Ascending aorta (tissue), 2 donors: ENCODE measurements around the gene CEP85. TPM values are rescaled to one million over a fixed set of nuclear protein-coding genes. Genes with fewer than 3 reads are reported as not detected.

Experiments used
- DNase-seq, 2 donors: peaks; one replicate each; pipeline ENCODE4 v3.0.0-alpha.2; 2019; ENCODE audit warnings: low spot score in 2 of 2
- H3K27ac ChIP-seq, 2 donors: fragments of 200-600 bp; sonication (generic); one replicate each; pipeline ENCODE4 v1.5.1; 2016 to 2017; ENCODE audit warnings: mild to moderate bottlenecking in 1 of 2
- H3K27me3 ChIP-seq: fragments of 200-600 bp; sonication (generic); one replicate; pipeline ENCODE4 v1.5.1; 2017
- H3K36me3 ChIP-seq, 2 donors: fragments of 200-600 bp; sonication (generic); one replicate each; pipeline ENCODE4 v1.5.1; 2016
- H3K4me1 ChIP-seq, 2 donors: fragments of 200-600 bp; sonication (generic); one replicate each; pipeline ENCODE4 v1.5.1; 2016 to 2017; ENCODE audit warnings: mild to moderate bottlenecking in 1 of 2
- H3K4me3 ChIP-seq, 2 donors: fragments of 200-600 bp; sonication (generic); one replicate each; pipeline ENCODE4 v1.5.1; 2016 to 2017; ENCODE audit warnings: mild to moderate bottlenecking in 1 of 2
- H3K9me3 ChIP-seq, 2 donors: fragments of 200-600 bp; sonication (generic); one replicate each; pipeline ENCODE4 v1.5.1; 2016
- intact Hi-C: fragments of 100-400 bp; cut with DNase I; formaldehyde crosslinking; loops from one replicate; pipeline ENCODE4 v1.15.1; 2023
- total RNA-seq: library from RNA; depleted of rRNA; stranded (reverse); fragments of >200 nt; gene quantifications from one replicate; pipeline ENCODE4 v1.1.0, GENCODE V29; 2016
- TF ChIP-seq, protein P1 (sequence below), 3 experiments: fragments of 200-600 bp in 2 of 3; fragments of 450-650 bp in 1 of 3; sonication (generic) in 2 of 3; IDR thresholded peaks; one replicate each; pipeline ENCODE4 v1.5.1; 2016 to 2019; ENCODE audit warnings: antibody characterized with exemption in 3 of 3, mild to moderate bottlenecking in 1 of 3, moderate library complexity in 1 of 3

Gene CEP85
- total RNA-seq, 1 donor from 2014 or later, result 5.0 TPM

DNA sequence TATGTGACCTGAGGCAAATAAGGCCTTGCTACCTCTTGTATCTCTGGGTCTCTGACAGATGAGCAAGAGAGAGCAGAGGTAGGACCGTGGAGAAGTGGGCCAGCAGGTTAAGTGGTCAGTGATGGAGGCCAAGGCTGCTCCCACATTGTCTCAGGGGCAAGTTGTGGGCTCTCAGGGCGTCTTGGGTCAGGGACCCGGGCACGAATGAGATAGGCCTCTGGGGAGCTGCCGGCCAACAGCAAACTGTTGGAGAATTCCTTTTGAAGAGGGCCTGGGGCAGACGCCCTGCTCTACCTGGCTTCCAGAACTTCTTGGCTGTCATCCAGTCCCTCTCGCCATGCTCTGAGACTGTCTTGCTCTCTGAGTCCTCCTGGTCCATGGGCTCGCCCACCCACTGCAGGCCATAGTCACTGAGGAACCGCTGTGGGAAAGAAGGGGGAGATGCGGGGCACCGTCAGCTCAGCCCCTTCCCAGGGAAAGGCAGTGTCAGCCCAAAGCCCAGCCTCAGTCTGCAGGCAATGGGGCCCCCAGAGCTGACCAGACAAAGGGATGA, 60.0 kb downstream of the CEP85 start:
- Histone ChIP-seq H3K27me3 (no peaks in the 10 kb centered on the region), H3K36me3 (no peaks in the 10 kb centered on the region), H3K27ac (no peak overlapping the region), H3K9me3 (no peaks in the 10 kb centered on the region), H3K4me3 (no peak overlapping the region), H3K4me1 (no peaks in the 10 kb centered on the region)
- intact Hi-C loops, result no loop called here
- DNase-seq, result no peak
- TF ChIP-seq, protein P1, sequence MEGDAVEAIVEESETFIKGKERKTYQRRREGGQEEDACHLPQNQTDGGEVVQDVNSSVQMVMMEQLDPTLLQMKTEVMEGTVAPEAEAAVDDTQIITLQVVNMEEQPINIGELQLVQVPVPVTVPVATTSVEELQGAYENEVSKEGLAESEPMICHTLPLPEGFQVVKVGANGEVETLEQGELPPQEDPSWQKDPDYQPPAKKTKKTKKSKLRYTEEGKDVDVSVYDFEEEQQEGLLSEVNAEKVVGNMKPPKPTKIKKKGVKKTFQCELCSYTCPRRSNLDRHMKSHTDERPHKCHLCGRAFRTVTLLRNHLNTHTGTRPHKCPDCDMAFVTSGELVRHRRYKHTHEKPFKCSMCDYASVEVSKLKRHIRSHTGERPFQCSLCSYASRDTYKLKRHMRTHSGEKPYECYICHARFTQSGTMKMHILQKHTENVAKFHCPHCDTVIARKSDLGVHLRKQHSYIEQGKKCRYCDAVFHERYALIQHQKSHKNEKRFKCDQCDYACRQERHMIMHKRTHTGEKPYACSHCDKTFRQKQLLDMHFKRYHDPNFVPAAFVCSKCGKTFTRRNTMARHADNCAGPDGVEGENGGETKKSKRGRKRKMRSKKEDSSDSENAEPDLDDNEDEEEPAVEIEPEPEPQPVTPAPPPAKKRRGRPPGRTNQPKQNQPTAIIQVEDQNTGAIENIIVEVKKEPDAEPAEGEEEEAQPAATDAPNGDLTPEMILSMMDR (IDR thresholded peaks at IDR 0.05), result no peak

DNA sequence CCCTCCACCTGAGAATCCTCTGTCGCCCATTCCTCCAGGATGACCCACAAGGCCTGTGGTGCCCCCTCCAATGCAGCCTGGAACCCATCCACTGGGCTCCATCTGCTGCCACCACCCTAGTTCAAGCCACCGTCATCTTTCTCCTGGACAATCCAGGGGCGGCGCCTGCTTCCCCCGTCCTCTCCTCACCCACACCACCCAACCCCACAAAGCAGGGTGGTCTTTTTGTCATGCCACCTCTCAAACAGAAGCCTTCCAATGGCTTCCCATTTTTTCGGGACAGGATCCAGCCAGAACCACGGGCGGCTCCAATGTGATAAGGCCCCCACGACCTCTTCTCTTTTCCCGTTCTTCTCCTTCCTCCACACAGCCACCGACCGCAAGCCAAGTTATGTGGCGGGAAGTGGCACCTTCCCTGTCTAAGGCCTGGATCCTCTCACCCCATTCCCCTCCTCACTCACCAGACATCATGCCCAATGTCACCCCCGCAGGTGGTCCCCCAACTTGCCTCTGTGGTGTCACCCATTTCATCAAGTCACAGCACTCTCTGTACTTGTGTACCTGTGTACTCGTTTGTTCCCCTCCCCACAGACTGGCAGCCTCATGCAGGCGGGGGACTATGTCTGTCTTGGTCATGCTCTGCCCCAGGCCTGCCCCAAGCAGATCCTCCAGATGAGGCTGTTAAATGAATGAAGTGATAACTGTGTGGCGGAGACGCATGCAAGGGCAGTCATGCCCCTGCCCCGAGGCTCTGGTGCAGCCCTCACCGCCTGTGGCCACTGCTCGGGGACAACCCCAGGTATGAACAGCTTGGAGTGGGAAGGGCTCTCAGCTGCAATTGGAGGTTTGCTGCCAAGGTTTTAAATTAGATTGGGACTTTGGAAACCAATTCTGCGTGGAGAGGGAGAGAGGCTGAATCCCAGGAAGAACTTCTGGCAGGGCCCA, 61.5 kb downstream of the CEP85 start:
- H3K9me3 ChIP-seq, result no peaks in the 10 kb centered on the region
- no peaks in the 10 kb centered on the region for H3K27me3 ChIP-seq
- H3K4me1 ChIP-seq, result no peaks in the 10 kb centered on the region
- intact Hi-C loops, result no loop called here
- no peak overlapping the region for H3K27ac ChIP-seq
- H3K4me3 ChIP-seq, result no peak overlapping the region
- no peak for DNase-seq
- TF ChIP-seq, protein P1 (IDR thresholded peaks at IDR 0.05), result no peak
- no peaks in the 10 kb centered on the region for H3K36me3 ChIP-seq

DNA sequence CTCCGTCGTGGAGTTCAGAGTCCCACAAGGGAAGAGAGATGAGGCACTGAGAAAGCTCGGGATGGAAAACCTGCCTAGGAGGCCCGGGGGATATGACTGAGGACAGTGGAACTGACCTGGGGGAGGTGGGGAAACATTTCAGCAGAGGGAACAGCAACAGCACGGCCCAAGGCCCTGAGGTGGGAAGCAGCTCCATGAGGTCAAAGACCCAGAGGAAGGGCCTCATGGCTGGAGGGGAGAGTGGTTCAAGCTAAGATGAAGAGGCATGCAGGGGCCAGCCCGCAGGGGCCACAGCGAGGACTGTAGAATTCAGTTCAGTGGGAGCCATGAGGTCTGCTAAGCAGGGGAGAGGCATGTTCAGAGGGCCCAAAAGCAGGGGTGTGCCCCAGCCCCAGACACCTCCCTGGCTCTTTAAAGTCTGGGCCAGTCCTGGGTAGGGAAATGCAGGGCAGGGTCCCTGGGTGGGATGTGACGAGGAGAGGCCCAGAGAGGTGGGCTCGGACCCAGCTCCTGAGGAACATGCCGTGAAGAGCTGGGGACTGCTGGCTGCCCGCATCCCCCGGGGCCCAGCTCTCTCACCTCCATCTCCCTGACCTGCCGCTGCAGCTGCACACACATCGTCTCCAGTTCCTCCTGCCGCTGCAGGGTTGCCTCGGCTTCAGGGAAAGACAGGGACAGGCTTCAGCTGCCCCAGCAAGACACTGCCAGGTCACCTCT, 62.5 kb downstream of the CEP85 start:
- no peak overlapping the region for H3K4me3 ChIP-seq
- H3K36me3 ChIP-seq, result no peaks in the 10 kb centered on the region
- DNase-seq, result no peak
- intact Hi-C loops, result no loop called here
- no peaks in the 10 kb centered on the region for H3K27me3 ChIP-seq
- H3K27ac ChIP-seq, result no peak overlapping the region
- no peaks in the 10 kb centered on the region for H3K4me1 ChIP-seq
- H3K9me3 ChIP-seq, result no peaks in the 10 kb centered on the region
- TF ChIP-seq, protein P1 (IDR thresholded peaks at IDR 0.05), result no peak

DNA sequence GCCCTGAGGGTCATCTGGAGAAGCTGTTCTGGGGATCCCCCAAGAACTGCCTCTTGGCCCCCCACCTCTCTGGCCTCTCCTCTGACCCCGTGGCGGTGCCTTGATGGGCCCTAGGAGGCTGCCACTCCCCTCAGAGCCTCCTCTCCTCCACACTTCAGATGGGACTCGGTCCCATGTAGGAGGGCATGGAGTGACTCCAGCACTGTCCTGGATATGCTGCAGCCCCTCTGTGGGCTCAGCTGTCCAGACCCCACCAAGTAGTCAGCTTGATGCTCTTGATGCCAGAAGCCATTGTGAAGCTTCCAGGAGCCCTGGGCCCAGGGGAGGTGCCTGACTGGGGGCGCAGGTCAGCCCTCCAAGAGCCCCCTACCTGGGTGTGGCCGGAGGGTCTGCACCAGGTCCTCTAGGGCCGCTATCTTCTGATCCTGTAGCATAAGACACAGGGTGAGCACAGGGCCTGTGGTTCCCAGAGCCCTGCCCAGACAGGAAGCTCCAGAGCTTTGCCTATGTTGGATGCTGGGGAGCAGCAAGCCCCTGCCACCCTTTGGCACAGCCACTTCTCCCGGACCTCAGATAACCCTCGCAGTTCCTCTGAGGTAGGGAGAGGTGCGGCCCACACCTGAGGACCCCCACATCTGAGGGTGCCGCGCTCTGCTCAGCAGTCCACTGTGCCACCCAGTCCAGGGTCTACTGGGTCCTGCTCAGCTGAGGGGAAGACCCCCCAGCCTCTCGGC, 63.2 kb downstream of the CEP85 start:
- Histone ChIP-seq H3K27ac (no peak overlapping the region), H3K9me3 (no peaks in the 10 kb centered on the region), H3K4me3 (no peak overlapping the region), H3K27me3 (no peaks in the 10 kb centered on the region), H3K36me3 (no peaks in the 10 kb centered on the region), H3K4me1 (no peaks in the 10 kb centered on the region)
- no peak for DNase-seq
- TF ChIP-seq, protein P1 (IDR thresholded peaks at IDR 0.05), result no peak
- intact Hi-C loops, result no loop called here

DNA sequence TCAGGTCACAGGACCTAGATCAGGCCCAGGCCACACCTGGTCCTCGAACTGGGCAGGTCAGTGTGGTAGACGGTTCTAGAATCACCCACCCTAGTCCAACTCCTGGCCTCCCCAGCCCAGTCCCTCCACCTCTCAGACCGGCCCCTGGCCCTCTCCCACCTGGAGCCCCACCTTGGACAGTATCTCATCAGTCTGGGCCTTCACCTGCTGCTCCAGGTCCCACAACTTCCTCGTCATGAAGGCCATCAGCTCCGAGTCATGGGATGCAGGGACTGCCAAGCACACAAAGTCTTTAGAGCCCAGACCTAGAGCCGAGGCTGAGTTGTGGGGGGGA, 63.8 kb downstream of the CEP85 start:
- H3K27me3 ChIP-seq, result no peaks in the 10 kb centered on the region
- TF ChIP-seq, protein P1 (IDR thresholded peaks at IDR 0.05), result no peak
- intact Hi-C loops, result no loop called here

More for the DNA sequence above, 63.8 kb downstream of the CEP85 start:
- H3K4me3 ChIP-seq, result no peak overlapping the region
- H3K36me3 ChIP-seq, result no peaks in the 10 kb centered on the region
- H3K9me3 ChIP-seq, result no peaks in the 10 kb centered on the region
- no peaks in the 10 kb centered on the region for H3K4me1 ChIP-seq
- no peak for DNase-seq
- H3K27ac ChIP-seq, result no peak overlapping the region
